ENCODE data around the gene CHRDL2.
"Not testable (repeated sequence)": the region's sequence is repeated elsewhere in the genome, so short reads cannot be mapped to it uniquely, and the experiment has no call there.

Gene CHRDL2

DNA sequence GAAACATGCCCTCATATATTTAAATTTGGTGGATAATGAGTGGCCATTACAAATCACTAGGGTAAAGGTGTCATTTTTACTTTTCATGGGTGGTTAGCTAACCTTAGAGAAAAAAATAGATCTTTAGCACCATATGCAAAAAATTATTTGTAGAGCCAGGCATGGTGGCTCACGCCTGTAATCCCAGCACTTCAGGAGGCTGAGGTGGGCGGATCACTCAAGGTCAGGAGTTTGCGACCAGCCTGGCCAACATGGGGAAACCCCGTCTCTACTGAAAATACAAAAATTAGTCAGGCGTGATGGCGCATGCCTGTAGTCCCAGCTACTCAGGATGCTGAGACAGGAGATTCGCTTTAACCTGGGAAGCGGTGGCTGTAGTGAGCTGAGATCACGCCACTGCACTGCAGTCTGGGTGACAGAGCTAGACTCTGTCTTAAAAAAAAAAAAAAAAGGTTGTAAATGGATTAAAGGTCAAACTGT lies 37.0 kb upstream of the CHRDL2 start:
- not testable (repeated sequence) for H3K9ac ChIP-seq (ENCODE audit: low read depth, low read length); H3K27me3 ChIP-seq (ENCODE audit: insufficient read depth, low read length); H3K9me3 ChIP-seq (ENCODE audit: insufficient read depth, low read depth, low read length); H3K36me3 ChIP-seq (ENCODE audit: insufficient read depth, low read depth, low read length); H3K27ac ChIP-seq (ENCODE audit: low read length); H3K4me1 ChIP-seq (ENCODE audit: insufficient read depth, low read length); H3K4me3 ChIP-seq (ENCODE audit: low read length)

GRCh38 chr11:74766905-74767304 lies 35.7 kb upstream of the CHRDL2 start:
- Histone ChIP-seq H3K36me3 (ENCODE audit: insufficient read depth, low read depth, low read length) (no peaks in the 10 kb centered on the region), H3K27ac (ENCODE audit: low read length) (no peak overlapping the region), H3K4me3 (ENCODE audit: low read length) (no peak overlapping the region), H3K9ac (ENCODE audit: low read depth, low read length) (no peak overlapping the region), H3K9me3 (ENCODE audit: insufficient read depth, low read depth, low read length) (no peaks in the 10 kb centered on the region), H3K27me3 (ENCODE audit: insufficient read depth, low read length) (no peaks in the 10 kb centered on the region), H3K4me1 (ENCODE audit: insufficient read depth, low read length) (no peaks in the 10 kb centered on the region)

DNA sequence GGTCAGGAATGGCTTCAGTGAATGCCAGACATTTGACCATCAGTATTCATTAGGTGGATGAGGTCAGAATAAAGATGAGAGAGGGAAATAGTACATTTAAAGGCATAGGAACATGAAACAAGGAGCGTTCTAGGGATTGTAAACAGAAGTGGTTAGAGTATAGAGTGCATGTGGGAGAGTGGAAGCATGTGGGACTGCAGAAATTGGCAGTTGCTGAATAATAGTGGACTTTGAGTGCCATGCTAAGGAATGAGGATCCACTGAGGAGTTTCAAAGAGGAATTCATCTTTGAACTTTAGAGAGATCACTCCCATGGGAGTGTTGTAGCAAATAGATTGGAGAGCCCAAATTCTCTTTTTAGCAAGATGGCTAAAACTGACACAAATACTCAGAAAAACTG lies 25.3 kb upstream of the CHRDL2 start:
- Histone ChIP-seq H3K27me3 (ENCODE audit: insufficient read depth, low read length) (no peaks in the 10 kb centered on the region), H3K4me3 (ENCODE audit: low read length) (no peak overlapping the region), H3K9me3 (ENCODE audit: insufficient read depth, low read depth, low read length) (no peaks in the 10 kb centered on the region), H3K9ac (ENCODE audit: low read depth, low read length) (no peak overlapping the region), H3K4me1 (ENCODE audit: insufficient read depth, low read length) (peaks cover 22% of the 10 kb centered on the region), H3K36me3 (ENCODE audit: insufficient read depth, low read depth, low read length) (no peaks in the 10 kb centered on the region), H3K27ac (ENCODE audit: low read length) (no peak overlapping the region)

- Histone ChIP-seq H3K4me3 (ENCODE audit: low read length) (peak overlapping the region; percentile 23), H3K27ac (ENCODE audit: low read length) (no peak overlapping the region), H3K9ac (ENCODE audit: low read depth, low read length) (peak overlapping the region; percentile 39; the same call in 1 of the 2 replicates), H3K4me1 (ENCODE audit: insufficient read depth, low read length) (peaks cover 22% of the 10 kb centered on the region), H3K9me3 (ENCODE audit: insufficient read depth, low read depth, low read length) (no peaks in the 10 kb centered on the region), H3K36me3 (ENCODE audit: insufficient read depth, low read depth, low read length) (no peaks in the 10 kb centered on the region), H3K27me3 (ENCODE audit: insufficient read depth, low read length) (no peaks in the 10 kb centered on the region)
Measured at GRCh38 chr11:74755395-74755995, 24.3 kb upstream of the CHRDL2 start.

GRCh38 chr11:74754507-74755252 lies 23.5 kb upstream of the CHRDL2 start:
- peak overlapping the region; percentile 23 for H3K4me3 ChIP-seq (ENCODE audit: low read length)
- H3K27me3 ChIP-seq (ENCODE audit: insufficient read depth, low read length), result no peaks in the 10 kb centered on the region
- H3K9ac ChIP-seq (ENCODE audit: low read depth, low read length), result peak overlapping the region; percentile 39; the same call in 1 of the 2 replicates
- peak overlapping the region; percentile 56 for H3K27ac ChIP-seq (ENCODE audit: low read length)
- no peaks in the 10 kb centered on the region for H3K36me3 ChIP-seq (ENCODE audit: insufficient read depth, low read depth, low read length)
- no peaks in the 10 kb centered on the region for H3K9me3 ChIP-seq (ENCODE audit: insufficient read depth, low read depth, low read length)
- H3K4me1 ChIP-seq (ENCODE audit: insufficient read depth, low read length), result peaks cover 22% of the 10 kb centered on the region

- Histone ChIP-seq H3K36me3 (ENCODE audit: insufficient read depth, low read depth, low read length) (no peaks in the 10 kb centered on the region), H3K4me1 (ENCODE audit: insufficient read depth, low read length) (peaks cover 30% of the 10 kb centered on the region), H3K9me3 (ENCODE audit: insufficient read depth, low read depth, low read length) (no peaks in the 10 kb centered on the region), H3K27ac (ENCODE audit: low read length) (no peak overlapping the region), H3K9ac (ENCODE audit: low read depth, low read length) (no peak overlapping the region), H3K4me3 (ENCODE audit: low read length) (no peak overlapping the region), H3K27me3 (ENCODE audit: insufficient read depth, low read length) (no peaks in the 10 kb centered on the region)
Measured at GRCh38 chr11:74751303-74751702, 20.1 kb upstream of the CHRDL2 start.

DNA sequence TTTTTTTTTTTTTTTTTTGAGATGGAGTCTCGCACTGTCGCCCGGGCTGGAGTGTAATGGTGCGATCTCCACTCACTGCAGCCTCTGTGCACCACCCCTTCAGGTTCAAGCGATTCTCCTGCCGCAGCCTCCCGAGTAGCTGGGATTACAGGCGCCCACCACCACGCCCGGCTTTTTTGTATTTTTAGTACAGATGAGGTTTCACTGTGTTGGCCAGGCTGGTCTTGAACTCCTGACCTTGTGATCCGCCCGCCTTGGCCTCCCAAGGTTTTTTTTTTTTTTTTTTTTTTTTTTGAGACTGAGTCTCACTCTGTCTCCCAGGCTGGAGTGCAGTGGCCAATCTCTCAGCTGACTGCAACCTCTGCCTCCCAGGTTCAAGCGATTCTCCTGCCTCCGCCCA lies 19.4 kb upstream of the CHRDL2 start:
- H3K4me3 ChIP-seq (ENCODE audit: low read length); H3K36me3 ChIP-seq (ENCODE audit: insufficient read depth, low read depth, low read length); H3K9ac ChIP-seq (ENCODE audit: low read depth, low read length); H3K27ac ChIP-seq (ENCODE audit: low read length); H3K9me3 ChIP-seq (ENCODE audit: insufficient read depth, low read depth, low read length); H3K27me3 ChIP-seq (ENCODE audit: insufficient read depth, low read length): not testable (repeated sequence)
- peaks cover 24% of the 10 kb centered on the region for H3K4me1 ChIP-seq (ENCODE audit: insufficient read depth, low read length)

GRCh38 chr11:74749965-74750296 lies 18.7 kb upstream of the CHRDL2 start:
- Histone ChIP-seq H3K4me3 (ENCODE audit: low read length) (peak overlapping the region; percentile 81), H3K9ac (ENCODE audit: low read depth, low read length) (peak overlapping the region; percentile 86; the same call in 1 of the 2 replicates), H3K4me1 (ENCODE audit: insufficient read depth, low read length) (peaks cover 17% of the 10 kb centered on the region), H3K27me3 (ENCODE audit: insufficient read depth, low read length) (no peaks in the 10 kb centered on the region), H3K36me3 (ENCODE audit: insufficient read depth, low read depth, low read length) (no peaks in the 10 kb centered on the region), H3K27ac (ENCODE audit: low read length) (no peak overlapping the region), H3K9me3 (ENCODE audit: insufficient read depth, low read depth, low read length) (no peaks in the 10 kb centered on the region)

DNA sequence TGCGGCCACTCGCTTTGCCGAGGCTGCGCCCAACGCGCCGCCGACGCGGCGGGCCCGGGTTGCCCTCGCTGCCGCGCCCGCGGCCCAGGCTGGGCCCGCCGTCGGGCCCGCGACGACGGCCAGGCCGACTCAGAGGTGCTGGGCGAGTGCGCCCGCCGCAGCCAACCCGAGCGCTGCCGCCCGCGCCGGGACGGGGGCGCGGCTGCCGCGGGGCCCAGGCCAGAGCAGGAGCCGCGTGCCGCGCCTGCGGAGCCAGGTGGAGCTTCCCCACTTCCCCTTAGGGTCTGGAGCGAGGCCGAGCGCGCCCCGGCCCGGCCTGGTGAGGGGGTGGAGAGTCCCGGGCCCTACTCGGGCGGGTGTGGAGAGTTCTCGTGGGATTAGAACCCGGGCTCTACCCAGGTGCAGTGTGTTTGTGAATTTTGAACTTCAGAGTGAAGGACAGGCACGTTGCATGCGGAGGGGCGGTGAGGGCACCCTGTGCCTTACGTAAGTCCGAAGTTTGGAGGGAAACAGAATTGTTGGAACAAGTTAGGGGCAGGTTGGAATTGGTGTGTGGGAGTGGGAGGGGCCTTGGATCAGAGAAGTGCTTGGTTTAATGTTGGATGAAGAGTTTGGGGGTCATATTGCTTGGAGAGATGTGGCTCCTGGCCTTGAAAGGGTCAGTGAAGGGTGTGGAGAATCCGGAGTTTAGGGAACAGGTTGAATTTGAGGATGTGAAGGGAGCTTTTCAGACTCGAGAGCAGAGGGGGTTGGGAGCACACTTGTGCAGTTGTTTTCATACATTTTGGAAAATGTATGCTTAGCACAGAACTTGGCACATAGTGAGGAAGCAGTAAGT lies 18.1 kb upstream of the CHRDL2 start:
- peak overlapping the region; percentile 81 for H3K4me3 ChIP-seq (ENCODE audit: low read length)
- no peaks in the 10 kb centered on the region for H3K36me3 ChIP-seq (ENCODE audit: insufficient read depth, low read depth, low read length)
- peak overlapping the region; percentile 86 for H3K9ac ChIP-seq (ENCODE audit: low read depth, low read length)
- no peak overlapping the region for H3K27ac ChIP-seq (ENCODE audit: low read length)
- H3K27me3 ChIP-seq (ENCODE audit: insufficient read depth, low read length), result no peaks in the 10 kb centered on the region
- H3K9me3 ChIP-seq (ENCODE audit: insufficient read depth, low read depth, low read length), result no peaks in the 10 kb centered on the region
- peaks cover 11% of the 10 kb centered on the region; the same call in 1 of the 2 replicates for H3K4me1 ChIP-seq (ENCODE audit: insufficient read depth, low read length)

- no peaks in the 10 kb centered on the region for H3K9me3 ChIP-seq (ENCODE audit: insufficient read depth, low read depth, low read length)
- H3K36me3 ChIP-seq (ENCODE audit: insufficient read depth, low read depth, low read length), result no peaks in the 10 kb centered on the region
- H3K9ac ChIP-seq (ENCODE audit: low read depth, low read length), result peak within 1 kb of the TSS; percentile 86
- peak within 1 kb of the TSS; percentile 81 for H3K4me3 ChIP-seq (ENCODE audit: low read length)
- H3K27me3 ChIP-seq (ENCODE audit: insufficient read depth, low read length), result no peaks in the 10 kb centered on the region
- peaks cover 8% of the 10 kb centered on the region; the same call in 1 of the 2 replicates for H3K4me1 ChIP-seq (ENCODE audit: insufficient read depth, low read length)
- peak within 1 kb of the TSS; percentile 3 for H3K27ac ChIP-seq (ENCODE audit: low read length)
Measured at GRCh38 chr11:74748211-74749126, 17.2 kb upstream of the CHRDL2 start, which contains the start of gene RNF169. RNF169 (plus strand) TSS chr11:74748849; CDS start chr11:74748881, 32 bp downstream.

DNA sequence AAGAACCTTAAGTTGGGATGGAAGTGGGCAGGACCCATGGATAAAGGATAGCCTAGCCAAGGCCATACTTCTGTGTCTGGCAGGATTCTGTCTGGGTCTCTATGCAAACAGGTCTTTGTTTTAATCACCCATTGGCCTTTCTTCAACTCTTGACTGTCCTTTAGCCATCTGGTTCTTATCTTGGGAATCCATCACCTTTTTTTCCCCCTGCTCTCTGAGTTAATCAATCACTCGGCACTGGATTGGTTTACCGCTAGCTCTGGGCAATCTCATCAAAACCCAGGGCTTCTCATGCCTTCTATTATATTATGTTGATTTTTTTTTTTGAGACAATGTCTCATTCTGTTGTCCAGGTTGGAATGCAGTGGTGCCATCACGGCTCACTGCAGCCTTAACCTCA lies 15.6 kb upstream of the CHRDL2 start:
- Histone ChIP-seq H3K4me3 (ENCODE audit: low read length) (no peak overlapping the region), H3K27me3 (ENCODE audit: insufficient read depth, low read length) (no peaks in the 10 kb centered on the region), H3K27ac (ENCODE audit: low read length) (no peak overlapping the region), H3K4me1 (ENCODE audit: insufficient read depth, low read length) (peaks cover 8% of the 10 kb centered on the region; the same call in 1 of the 2 replicates), H3K9me3 (ENCODE audit: insufficient read depth, low read depth, low read length) (no peaks in the 10 kb centered on the region), H3K36me3 (ENCODE audit: insufficient read depth, low read depth, low read length) (no peaks in the 10 kb centered on the region), H3K9ac (ENCODE audit: low read depth, low read length) (no peak overlapping the region)
